Measurements from ENCODE around the gene SCN4A. TPM values are rescaled to one million over a fixed set of nuclear protein-coding genes. Genes with fewer than 3 reads are reported as not detected.

Gene SCN4A
- total RNA-seq, 4 donors from 2014 or later = under 0.01 to 0.71 (median 0.20) TPM

DNA sequence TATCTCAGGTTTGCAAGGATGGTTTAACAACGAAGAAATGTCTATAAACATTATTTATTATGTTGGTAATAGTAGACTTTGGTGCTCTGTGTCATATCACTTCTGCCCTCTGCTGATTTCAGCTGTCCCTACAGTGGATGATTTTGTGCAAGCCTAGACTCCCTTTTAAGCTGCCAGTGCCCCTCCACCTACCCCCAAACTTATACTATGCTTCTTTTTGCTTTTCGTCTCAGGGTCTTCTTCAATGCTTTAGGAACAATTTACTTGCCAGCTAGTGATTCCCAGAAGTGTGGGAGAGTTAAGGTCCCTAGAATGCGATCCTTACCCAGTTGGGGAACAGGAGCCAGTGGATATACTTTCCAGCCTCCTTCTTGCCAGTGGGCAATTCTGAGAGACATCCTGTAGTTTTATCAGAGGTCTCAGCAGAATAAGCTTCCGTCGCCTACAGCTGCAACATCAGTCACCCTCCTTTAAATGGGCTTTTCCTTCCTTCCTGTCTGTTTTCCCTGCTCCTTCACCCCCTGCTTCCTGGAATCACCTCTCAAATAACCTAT, 43.6 kb upstream of the SCN4A start:
- intact Hi-C loops (cut with DNase I) = no loop called here
- Histone ChIP-seq H3K4me1 (peaks cover 0 to 18% (median 4%) of the 10 kb centered on the region in 4 donors), H3K36me3 (no peaks in the 10 kb centered on the region), H3K9me3 (no peaks in the 10 kb centered on the region), H3K27me3 (peaks cover 0 to 6% (median 0%) of the 10 kb centered on the region in 4 donors), H3K4me3 (no peak overlapping the region), H3K27ac (replicated peaks in 1 of 4) (peak overlapping the region in 3 of 4 donors; percentile 2 to 55 (median 35))
- no peak for TF ChIP-seq POLR2A (IDR thresholded peaks at IDR 0.05; ENCODE audit: low read depth)
- no peak for TF ChIP-seq POLR2AphosphoS5 (IDR thresholded peaks at IDR 0.05)
- no peak for TF ChIP-seq EP300 (IDR thresholded peaks at IDR 0.05)
- TF ChIP-seq, protein P1, sequence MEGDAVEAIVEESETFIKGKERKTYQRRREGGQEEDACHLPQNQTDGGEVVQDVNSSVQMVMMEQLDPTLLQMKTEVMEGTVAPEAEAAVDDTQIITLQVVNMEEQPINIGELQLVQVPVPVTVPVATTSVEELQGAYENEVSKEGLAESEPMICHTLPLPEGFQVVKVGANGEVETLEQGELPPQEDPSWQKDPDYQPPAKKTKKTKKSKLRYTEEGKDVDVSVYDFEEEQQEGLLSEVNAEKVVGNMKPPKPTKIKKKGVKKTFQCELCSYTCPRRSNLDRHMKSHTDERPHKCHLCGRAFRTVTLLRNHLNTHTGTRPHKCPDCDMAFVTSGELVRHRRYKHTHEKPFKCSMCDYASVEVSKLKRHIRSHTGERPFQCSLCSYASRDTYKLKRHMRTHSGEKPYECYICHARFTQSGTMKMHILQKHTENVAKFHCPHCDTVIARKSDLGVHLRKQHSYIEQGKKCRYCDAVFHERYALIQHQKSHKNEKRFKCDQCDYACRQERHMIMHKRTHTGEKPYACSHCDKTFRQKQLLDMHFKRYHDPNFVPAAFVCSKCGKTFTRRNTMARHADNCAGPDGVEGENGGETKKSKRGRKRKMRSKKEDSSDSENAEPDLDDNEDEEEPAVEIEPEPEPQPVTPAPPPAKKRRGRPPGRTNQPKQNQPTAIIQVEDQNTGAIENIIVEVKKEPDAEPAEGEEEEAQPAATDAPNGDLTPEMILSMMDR (IDR thresholded peaks at IDR 0.05) = no peak
- WGBS = 51% methylated on average over 5 of the region's 5 CpGs
- no peak for DNase-seq (ENCODE audit: extremely low spot score)

DNA sequence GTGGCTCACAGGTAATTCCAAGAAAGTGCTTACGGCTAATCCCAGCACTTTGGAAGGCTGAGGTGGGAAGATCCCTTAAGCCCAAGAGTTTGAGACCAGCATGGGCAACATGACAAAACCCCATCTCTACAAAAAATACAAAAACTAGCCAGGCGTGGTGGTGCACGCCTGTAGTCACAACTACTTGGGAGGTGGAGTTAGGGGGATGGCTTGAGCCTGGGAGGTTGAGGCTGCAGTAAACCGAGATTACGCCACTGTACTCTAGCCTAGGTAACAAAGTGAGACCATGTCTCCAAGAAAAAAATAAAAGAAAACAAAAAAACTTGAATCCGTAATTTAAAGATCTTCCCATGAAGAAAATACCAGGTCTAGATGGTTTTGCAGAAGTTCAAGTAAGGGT, 42.7 kb upstream of the SCN4A start:
- TF ChIP-seq EP300 (IDR thresholded peaks at IDR 0.05) (no peak), POLR2AphosphoS5 (IDR thresholded peaks at IDR 0.05) (no peak), POLR2A (IDR thresholded peaks at IDR 0.05; ENCODE audit: low read depth) (no peak)
- TF ChIP-seq, protein P1 (IDR thresholded peaks at IDR 0.05) = no peak
- Histone ChIP-seq H3K27ac (replicated peaks in 1 of 4) (peak overlapping the region in 1 of 4 donors; percentile 44), H3K27me3 (peaks cover 0 to 6% (median 0%) of the 10 kb centered on the region in 4 donors), H3K4me1 (peaks cover 0 to 14% (median 4%) of the 10 kb centered on the region in 4 donors), H3K9me3 (no peaks in the 10 kb centered on the region), H3K36me3 (no peaks in the 10 kb centered on the region), H3K4me3 (no peak overlapping the region)
- DNase-seq (ENCODE audit: extremely low spot score) = no peak
- WGBS = 96% methylated on average over 6 of the region's 6 CpGs
- intact Hi-C loops (cut with DNase I) = no loop called here

DNA sequence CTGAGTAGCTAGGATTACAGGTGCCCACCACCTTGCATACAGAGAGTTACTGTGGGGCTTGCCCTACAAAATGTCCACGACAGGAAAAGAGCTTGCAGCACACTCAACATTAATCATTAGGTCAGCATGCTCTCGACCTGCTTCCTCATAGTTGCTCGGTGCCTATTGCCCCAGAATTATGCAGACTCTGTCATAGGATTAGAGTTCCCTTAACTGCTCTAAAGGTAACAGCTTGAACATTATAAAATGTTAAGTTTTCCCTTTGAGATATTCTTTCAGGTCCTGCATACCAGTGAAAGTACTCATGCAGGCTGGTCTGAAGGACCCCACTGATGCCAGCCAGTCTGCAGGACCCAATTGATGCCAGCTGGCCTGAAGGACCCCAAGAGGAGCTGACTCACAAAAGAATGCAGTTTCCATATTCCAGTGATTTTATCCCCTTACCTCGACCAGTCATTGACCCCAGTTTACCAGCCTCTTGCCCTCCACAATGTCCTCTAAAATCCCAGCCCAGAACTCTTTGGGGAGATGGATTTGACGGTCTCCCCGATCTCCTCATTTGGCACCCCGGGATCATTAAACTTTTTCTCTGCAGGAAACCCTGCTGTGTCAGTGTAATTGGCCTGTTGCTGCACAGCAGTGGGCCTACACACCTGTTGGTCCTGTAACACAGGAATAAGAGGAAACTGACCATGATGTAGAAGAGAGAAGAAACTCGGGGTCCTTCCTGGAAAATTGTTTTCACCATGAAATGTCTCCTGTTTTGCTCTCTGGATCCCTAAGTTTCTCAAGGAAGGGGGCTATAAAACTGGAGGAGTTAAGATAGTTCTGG, 37.1 kb upstream of the SCN4A start:
- no peak overlapping the region for H3K4me3 ChIP-seq
- H3K36me3 ChIP-seq = peaks cover 0 to 6% (median 0%) of the 10 kb centered on the region in 4 donors
- no peak for DNase-seq (ENCODE audit: extremely low spot score)
- no peak overlapping the region for H3K27ac ChIP-seq (replicated peaks in 1 of 4)
- WGBS = 61% methylated on average over 8 of the region's 8 CpGs
- H3K27me3 ChIP-seq = peaks cover 0 to 10% (median 0%) of the 10 kb centered on the region in 4 donors
- TF ChIP-seq, protein P1 (IDR thresholded peaks at IDR 0.05) = no peak
- H3K4me1 ChIP-seq = peaks cover 26 to 43% (median 32%) of the 10 kb centered on the region in 4 donors
- intact Hi-C loops (cut with DNase I) = no loop called here
- H3K9me3 ChIP-seq = no peaks in the 10 kb centered on the region

DNA sequence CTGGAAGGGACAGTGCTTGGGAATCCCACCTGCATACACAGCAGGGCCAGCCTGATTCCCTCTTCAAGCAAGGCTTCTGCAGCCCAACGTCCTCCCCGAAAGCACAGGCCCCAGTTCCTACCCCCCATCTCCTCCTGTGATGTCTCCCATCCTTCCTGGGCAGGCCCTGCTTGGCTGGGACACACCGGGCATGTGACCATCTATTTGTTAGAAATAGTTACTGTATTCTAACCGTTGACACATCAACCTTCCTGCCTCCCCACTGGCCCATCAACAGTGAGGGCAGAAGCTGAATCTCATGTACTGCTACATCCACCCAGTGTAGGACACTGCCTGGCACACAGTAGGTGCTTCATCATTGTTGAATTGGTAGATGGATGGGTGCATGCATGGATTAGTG, 36.1 kb upstream of the SCN4A start:
- peak overlapping the region in 3 of 4 donors; percentile 6 to 34 (median 33) for H3K27ac ChIP-seq (replicated peaks in 1 of 4)
- H3K36me3 ChIP-seq = peaks cover 0 to 13% (median 1%) of the 10 kb centered on the region in 4 donors
- TF ChIP-seq, protein P1 (IDR thresholded peaks at IDR 0.05) = no peak
- TF ChIP-seq POLR2AphosphoS5 (IDR thresholded peaks at IDR 0.05) (no peak), POLR2A (IDR thresholded peaks at IDR 0.05; ENCODE audit: low read depth) (no peak)
- H3K4me1 ChIP-seq = peaks cover 26 to 43% (median 32%) of the 10 kb centered on the region in 4 donors
- no peak for DNase-seq (ENCODE audit: extremely low spot score)
- intact Hi-C loops (cut with DNase I) = no loop called here
- WGBS = 79% methylated on average over 4 of the region's 4 CpGs
- no peaks in the 10 kb centered on the region for H3K9me3 ChIP-seq
- no peak overlapping the region for H3K4me3 ChIP-seq
- H3K27me3 ChIP-seq = peaks cover 0 to 10% (median 0%) of the 10 kb centered on the region in 4 donors

Data from esophagus muscularis mucosa (tissue), 4 donors.